ENCODE measurements around the gene ZNF460.
"Not testable (repeated sequence)": the region's sequence is repeated elsewhere in the genome, so short reads cannot be mapped to it uniquely, and the experiment has no call there.

Gene ZNF460

DNA sequence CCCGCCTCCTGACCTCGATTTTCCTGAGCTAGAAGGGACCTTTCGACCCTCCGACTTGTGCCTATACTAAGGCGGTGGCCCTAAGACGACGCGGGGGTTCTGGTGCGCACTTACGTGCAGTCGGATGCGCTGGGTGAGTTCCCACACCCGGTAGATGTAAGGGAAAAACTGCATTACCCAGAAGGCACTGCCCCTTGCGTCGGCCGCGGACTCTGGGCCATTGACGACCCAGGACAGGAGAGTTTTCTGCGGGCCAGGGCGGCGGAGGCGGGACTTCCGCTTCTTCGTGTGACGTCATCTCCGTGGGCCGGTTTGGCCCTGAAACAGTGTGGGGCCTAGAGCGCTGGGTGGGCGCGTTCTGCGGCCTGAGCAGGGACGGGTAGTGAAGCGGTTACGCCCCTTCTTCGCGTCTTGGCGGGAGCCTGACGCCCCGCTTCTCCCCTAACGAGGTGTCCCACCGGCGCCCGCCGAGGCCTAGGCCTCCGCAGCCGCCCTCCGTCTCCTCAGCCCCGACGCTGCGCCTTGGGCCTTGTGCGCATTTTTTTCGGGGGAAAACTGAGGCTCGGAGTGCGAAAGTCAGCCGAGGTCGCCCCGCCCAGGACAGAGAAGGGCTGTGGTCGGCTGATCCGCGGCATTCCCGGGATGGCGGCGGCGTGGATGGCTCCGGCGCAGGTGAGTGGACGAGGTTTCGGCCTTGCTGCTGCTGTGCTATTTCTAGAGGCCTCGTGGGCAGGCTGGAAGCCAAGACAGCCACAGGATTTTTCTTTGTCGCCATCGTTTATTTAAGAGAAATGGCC is at the start of gene ZNF460:
ZNF460 (plus strand) TSS at position 321 of the 797 bp plus-strand sequence; CDS start at position 643, 322 bp downstream.
- peak; percentile 95 for DNase-seq (ENCODE audit: low spot score)

DNA sequence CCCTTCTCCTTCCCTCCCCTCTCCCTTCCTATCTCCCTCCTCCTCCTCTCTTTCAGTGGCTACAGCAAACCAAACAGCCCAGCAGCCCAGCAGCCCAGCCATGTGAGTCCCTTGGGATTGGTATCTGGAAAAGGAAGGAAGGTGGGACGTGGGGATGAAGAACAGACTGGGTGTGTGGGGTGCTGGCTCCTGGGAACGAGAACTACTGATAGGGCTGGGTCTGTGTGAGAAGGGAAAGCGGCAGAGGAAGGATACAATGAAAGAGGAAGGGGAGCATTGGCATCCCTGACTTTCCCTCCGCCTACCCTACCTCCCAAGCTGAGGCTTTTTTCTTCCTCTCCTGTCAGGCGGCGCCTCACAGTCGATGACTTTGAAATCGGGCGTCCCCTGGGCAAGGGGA is 48.6 kb upstream of the ZNF460 start:
- no peak for DNase-seq (ENCODE audit: low spot score)

DNA sequence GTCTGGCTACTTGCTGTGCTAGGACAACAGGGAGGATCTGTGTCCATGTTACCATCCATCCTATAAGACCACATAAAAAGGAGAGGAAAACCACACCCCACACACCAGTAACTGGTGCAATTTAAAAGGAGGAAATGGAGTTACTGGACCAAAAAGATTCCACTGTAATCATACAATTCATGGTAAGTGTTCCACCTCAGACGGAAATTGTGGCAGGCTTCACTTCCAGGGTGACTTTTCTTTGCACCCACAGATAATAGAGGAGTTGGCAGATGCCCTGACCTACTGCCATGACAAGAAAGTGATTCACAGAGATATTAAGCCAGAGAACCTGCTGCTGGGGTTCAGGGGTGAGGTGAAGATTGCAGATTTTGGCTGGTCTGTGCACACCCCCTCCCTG is 47.1 kb upstream of the ZNF460 start:
- DNase-seq (ENCODE audit: low spot score): no peak

DNA sequence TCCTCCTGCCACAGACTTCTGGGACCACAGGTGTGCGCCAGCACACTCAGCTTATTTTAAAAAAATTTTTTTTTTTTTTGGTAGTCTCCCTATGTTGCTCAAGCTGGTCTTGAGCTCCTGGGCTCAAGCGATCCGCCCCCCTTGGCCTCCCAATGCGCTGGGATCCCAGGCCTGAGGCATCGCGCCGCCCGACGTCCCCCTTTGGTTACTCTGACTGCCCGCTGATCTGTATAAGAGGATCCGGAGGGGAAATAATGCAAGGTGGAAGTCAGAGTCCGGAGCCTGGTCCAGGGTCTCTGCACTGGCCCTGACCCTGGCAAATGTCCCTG is 40.3 kb upstream of the ZNF460 start:
- no peak for DNase-seq (ENCODE audit: low spot score)

DNA sequence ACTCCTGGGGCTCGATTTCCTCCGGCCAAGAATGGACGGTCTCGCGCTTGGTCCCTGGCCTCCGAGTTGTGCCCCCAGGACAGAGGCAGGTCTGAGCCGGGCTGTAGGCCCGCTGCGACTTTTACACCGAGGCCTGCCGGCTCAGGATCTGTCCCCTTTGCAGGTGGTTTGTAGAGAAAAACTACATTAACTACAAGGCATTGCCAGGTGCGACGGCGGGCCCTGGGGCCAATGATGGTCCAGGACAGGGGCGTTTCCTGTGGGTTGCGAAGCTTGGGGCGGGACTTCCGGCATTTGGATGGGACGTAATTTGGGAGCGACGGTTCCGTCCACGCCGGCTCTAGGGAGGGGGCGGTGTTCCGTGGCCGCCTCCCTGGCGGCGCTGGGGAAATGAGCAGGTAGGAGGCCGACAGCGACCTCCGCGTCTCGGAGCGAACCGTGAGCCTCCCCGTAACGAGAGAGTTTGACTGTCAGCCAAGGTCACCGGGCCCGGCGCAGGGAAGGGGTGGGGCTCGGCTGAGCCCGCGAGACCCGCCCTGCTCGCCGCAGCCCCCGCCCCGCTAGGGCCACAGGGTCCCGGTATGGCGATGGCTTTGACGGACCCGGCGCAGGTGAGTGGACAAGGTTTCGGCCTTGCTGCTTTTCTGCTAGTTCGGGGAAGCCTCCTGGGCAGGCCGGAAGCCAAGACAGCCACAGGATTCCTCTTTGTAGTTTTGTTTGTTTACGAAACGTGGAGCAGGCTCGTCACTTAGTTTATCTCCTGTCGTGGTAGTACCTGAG is 39.8 kb upstream of the ZNF460 start, which contains the start of gene ZNF805:
ZNF805 (plus strand) TSS at position 322 of the 780 bp plus-strand sequence; CDS start at position 582, 260 bp downstream.
- DNase-seq (ENCODE audit: low spot score): peak; percentile 97

DNA sequence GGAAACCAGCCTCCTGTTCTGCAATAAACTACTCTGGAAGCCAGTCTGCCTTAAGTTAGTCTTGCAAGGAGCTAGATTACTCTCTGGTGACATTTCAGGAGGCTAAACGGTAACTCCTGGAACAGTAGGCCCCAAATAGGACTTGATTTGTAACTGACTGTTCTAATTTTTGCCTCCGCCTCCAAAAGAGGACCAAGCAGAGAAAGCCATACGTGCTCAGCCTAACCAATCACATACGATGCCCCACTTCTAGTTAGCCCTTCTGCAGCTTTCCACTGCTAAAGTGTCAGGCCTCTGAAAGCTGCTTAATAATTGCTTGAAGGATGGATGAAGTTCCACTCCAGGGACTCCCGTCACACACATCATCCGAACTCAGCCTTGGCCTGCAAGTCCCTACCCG is 39.1 kb upstream of the ZNF460 start:
- no peak for DNase-seq (ENCODE audit: low spot score)

DNA sequence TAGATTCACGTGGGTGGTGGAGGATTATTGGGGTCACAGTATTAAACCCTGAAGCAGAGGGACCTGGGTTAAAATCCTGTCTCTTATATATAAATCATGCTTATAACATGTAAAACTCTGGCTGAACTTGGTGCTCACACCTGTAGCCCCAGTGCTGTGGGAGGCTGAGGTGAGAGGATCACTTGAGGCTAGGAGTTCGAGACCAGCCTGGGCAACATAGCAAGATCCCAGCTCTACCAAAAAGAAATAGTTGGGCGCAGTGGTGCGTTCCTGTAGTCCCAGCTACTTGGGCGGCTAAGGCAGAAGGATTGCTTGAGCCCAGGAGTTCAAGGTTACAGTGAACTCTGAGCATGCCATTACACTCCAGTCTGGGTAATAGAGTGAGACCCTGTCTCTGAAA is 37.5 kb upstream of the ZNF460 start:
- DNase-seq (ENCODE audit: low spot score): no peak

DNA sequence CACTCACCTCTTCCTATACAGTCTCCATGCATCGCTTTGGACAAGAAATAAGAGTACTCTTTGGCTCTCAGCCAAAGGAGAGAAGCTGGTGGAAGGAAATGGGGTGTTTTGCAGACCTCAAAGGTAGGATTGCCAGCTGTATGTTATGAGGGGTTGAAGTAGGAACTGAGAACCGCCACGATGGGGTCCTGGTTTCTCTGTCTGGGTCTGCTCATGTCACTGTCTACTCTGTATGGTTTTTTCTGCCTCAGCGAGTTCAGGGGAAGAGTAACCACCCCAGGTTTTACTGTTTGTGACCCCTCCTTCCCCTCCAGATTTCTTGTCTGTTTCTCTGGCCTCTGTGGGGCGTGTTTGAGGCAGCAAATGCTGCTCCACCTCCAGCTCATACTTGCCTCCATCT is 35.8 kb upstream of the ZNF460 start:
- no peak for DNase-seq (ENCODE audit: low spot score)

DNA sequence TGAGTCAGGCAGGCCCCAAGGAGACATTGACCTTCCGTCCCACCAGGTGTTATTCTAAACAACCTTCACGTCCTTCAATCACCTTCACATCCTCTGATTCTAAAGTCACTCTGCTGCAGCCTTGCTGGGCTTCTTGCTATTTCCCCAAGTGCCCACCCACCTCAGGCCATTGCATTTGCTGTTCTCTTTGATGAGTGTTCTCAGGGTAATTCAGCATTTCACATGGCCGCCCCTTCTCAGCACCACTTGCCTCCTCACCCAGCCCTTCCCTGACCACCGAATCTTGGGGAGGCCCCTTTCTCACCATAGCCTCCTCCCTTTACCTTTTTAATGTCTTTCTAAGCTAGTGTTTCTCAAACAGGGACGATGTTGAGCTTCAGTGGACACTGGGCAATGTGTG is 35.2 kb upstream of the ZNF460 start:
- DNase-seq (ENCODE audit: low spot score): no peak

DNA sequence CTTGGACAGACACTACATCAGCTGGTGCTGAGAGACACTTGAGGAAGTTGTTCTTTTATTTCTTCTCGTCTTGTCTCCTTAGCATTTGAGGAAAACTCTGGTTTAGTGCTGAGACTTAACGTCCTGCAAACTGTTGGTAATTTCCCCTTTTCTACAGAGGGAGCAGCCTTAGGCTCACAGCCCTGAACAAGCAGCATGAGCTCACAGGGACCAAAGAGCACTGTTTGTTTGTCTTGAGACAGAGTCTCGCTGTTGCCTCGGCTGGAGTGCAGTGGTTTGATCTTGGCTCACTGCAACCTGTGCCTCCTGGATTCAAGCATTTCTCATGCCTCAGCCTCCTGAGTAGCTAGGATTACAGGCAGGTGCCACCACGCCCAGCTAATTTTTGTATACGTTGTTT is 34.3 kb upstream of the ZNF460 start:
- no peak for DNase-seq (ENCODE audit: low spot score)

DNA sequence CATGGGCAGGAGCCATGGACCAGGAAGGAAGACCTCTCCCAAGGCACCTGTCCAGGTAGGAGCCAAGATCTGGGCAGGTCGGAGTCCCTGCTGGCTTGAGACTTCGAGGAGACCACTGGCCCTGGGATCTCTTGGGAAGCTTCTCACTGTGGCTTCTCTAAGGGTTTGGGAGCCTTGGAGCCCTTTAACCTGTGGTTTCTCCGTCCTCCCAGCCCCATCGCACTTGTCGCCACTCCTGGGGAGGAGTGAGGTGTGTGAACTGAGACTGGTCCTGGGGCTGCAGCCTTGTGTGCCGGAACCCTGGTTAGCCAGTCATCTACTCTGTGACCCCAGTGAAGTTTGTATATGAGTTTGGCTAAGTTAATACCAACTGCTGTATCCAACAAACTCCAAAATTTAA is 31.6 kb upstream of the ZNF460 start:
- DNase-seq (ENCODE audit: low spot score): no peak

DNA sequence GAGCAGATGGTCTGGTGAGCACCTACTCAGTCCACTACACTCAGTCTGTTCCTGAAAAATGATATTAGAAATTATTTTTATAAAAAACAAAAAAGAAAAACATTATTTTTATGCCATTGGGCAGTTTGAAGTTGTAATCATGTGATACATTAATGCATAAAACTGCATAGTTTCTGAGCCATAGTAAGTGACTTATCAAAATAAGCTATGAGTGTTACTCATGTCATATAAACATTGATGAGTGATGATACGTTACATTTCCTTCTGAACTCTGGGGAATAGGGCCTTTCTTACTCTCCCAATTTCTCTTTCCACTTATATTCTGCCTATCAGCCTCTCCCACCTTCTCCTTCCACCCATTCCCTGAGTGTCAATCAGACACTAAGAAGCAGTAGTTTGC is 31.0 kb upstream of the ZNF460 start:
- DNase-seq (ENCODE audit: low spot score): no peak

DNA sequence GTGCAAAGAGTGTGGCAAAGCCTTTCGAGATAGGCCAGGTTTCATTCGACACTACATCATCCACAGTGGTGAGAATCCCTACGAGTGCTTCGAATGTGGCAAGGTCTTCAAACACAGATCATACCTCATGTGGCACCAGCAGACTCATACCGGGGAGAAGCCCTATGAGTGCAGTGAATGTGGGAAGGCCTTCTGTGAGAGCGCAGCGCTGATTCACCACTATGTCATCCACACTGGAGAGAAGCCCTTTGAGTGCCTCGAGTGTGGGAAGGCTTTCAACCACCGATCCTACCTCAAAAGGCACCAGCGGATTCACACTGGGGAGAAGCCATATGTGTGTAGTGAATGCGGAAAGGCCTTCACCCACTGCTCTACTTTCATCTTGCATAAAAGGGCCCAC is 26.5 kb upstream of the ZNF460 start:
- DNase-seq (ENCODE audit: low spot score): not testable (repeated sequence)

DNA sequence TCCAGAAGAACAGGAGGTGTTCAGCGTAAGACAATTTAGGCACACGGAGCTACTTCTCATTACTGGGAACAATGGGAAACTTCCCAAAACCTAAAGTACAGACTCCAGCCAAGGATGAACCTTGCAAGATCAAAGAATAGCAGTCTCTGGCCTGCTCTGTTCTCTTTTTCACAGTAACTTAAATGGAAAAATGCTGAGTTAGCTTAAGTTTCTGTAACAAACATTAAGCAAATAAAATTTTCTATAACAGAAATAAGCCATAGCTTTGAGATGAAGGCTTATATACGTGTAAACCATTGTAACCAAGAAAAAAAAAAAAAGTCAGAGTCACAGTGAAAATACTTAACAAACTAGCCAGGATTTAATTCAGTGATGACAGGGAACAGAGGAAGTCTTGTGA is 18.2 kb upstream of the ZNF460 start:
- no peak for DNase-seq (ENCODE audit: low spot score)

DNA sequence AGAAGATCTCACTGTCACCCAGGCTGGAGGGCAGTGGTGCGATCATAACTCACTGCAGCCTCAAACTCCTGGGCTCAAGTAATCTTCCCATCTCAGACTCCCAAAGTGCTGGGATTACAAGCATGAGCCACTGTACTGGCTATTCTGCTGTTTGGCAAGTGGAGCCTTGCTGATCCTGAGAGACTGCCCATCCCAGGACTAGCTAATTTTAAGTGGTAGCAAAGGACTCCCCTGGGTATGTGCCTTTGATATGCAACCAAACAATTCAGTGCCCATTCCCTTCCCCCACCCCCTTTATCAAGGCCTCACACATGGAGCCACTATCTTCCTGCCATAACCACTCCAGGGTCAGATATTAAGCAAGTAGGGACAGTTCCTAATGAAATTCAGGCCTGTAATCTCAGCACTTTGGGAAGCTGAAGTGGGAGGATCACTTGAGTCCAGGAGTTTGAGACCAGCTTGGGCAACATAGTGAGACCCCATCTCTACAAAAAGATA is 17.0 kb upstream of the ZNF460 start:
- DNase-seq (ENCODE audit: low spot score): no peak

DNA sequence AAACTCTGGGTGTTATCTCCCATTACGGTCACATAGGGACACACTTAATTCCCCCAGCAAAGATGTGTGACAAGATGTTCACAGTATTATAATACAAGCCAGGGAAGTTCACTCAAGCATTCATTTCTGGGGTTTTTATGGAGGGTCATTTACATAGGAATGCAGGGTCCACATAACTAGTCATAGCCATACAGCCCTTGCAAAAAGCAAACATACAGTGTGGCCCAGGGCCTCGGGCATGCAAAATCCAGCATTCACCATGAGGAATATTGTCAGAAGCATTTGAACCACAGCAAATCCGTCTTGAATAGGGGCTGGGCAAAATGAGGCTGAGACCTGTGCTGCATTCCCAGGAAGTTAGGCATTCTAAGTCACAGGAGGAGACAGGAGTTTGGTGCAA is 13.0 kb upstream of the ZNF460 start:
- DNase-seq (ENCODE audit: low spot score): no peak

DNA sequence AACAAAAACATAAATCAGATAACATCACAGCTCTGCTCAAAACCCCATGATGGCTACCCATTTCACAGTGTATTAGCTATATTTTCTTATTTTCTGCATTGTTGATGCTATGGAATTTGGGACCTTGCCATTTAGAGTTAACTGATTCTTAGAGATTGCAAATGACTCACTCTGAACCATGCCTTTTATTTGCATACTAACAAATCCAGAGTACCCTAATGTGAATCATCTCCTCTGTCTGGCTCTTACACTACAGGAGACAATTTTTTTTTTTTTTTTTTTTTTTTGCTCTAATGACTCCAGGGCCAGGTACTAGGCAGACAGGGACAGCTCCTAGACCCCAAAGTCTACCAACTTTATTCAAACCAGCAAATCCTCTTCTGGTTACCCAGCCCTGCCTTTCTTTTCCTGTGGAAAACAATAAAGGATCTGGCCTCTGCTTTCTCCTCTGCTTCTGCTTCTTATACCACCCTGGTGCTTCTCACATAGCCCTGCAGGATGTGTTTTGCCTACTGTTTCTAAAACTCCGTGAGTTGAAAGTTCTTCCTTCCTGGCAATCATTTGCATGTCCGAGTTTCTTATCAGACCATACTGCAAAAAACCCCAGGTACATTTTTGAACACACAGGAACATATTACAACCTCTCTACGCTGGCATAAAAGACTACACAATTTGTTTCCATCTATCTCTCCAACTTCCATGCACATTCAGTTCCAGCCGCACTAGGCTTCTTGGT is 10.6 kb upstream of the ZNF460 start:
- DNase-seq (ENCODE audit: low spot score): peak; percentile 62

DNA sequence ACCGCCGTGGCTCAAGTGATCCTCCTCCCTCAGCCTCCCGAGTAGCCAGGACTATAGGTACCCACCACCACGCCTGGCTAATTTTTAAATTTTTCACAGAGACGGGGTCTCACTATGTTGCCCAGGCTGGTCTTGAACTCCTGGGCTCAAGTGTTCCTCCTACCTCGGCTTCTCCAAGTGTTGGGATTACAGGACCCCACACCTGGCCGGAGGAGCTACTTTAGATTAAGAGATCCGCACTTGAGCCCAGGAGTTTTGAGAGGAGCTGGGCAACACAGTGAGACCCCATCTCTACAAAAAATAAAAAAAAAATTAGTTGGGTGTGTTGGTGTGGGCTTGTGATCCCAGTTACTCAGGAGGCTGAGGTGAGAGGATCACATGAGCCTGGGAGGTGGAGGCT is 9.0 kb upstream of the ZNF460 start:
- DNase-seq (ENCODE audit: low spot score): no peak

DNA sequence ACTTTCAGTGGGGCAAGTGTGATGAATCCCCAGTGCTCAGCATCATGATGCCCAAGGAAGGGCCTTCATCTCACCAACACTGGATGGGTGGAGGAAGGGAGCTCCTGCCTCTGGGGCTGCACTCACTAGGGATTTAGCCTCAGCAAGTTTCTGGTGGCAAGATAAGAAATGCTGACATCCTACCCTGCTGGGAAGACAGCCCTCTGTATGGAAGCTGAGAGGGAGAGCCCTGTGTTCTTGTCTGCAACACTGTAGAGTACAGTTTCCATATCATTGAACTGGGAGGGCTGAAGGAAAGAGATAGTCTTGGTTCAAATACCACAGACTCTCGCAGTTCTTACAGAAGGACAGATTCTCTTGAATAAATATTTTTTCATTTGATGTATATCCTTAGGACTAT is 7.3 kb upstream of the ZNF460 start:
- DNase-seq (ENCODE audit: low spot score): no peak

DNA sequence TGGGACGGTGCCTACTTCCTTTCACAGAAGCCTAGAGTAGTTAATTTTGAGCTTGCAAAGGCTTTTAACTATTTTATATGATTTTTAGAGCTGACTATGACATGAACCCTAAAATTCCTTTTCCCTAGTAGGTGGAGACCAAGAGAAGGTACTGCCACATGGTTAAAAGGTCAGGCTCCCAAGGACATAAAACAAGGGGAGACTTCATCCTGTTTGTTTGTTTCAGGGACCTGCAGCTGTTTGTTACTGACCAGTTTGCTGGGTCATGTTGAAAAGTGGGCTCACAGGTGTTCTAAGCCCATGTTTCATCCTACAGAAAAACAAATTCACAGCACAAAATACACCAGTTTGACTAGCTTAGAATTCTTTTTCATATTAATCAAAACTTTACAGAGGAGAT is 3.9 kb upstream of the ZNF460 start:
- DNase-seq (ENCODE audit: low spot score): no peak

DNA sequence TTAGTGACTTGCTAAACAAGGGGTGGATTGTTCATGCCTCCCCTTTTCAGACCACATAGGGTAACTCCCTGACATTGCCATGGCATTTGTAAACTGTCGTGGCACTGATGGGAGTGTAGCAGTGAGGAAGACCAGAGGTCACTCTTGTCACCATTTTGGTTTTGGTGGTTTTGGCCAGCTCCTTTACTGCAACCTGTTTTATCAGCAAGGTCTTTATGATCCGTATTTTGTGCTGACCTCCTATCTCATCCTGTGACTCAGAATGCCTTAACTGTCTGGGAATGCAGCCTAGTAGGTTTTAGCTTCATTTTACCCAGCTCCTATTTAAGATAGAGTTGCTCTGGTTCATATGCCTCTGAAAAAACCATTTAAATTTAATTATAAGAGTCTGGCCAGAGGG is 1.8 kb upstream of the ZNF460 start:
- not testable (repeated sequence) for DNase-seq (ENCODE audit: low spot score)

DNA sequence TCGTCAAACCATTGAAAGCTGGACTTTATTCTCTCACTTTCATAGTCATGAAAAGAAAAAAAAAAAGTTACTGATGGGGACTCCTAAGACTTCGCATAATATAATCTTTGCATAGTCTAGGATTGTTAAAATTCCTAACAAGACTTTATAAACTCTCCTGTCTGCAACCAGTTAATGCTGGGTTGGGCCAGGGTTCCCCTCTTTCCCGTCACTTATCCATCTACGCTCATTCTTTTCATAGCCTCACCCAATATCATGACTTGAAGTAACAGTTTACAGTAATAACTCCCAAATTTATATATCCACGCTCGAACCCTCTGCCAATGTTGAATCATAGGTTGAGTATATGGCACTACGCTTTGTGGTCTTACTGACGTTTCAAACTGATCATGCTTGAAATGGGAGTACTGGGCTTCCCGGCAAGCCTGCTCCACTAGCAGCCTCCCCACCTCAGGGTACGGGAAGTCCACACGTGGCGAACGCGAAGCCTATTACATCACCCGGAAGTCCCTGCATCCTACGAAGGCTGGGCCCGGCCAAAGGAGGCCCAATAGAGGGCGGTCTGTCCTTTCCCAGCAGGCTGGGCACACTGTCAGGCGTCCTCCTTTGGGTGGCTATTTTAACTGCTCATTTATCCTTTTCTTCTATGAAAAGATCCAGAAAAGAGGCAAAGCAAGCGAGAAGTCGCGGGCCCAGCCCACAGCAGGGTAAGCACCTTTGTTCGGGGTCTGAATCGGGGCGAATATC is 694 bp upstream of the ZNF460 start:
- DNase-seq (ENCODE audit: low spot score): peak; percentile 92
